IMR-90 (cell line): Measurements from ENCODE around the gene SPEM1. TPM values are rescaled to one million over a fixed set of nuclear protein-coding genes. Genes with fewer than 3 reads are reported as not detected.

ENCODE experiments used
- ATAC-seq: fragments of 200-7000 bp; cut with Tn5 transposase; 2 replicates; pipeline ENCODE4 v1.9.1; 2020; ENCODE audit warnings: low read depth, mild to moderate bottlenecking, moderate library complexity
- BruUV-seq: library from RNA; stranded (reverse); fragments of 400-500 nt; replicated peaks from 2 replicates; lab custom pipeline; 2021; lab: Mats Ljungman, UMichigan
- CTCF ChIA-PET: fragments of 300-600 bp; formaldehyde crosslinking; extraction: SDS; loops from one replicate; lab custom pipeline; 2021; ENCODE audit warnings: antibody characterized with exemption; lab: Yijun Ruan, JAX
- POLR2A ChIA-PET: fragments of 300-600 bp; sonication (Branson Sonifier 250); formaldehyde crosslinking; loops from one replicate; lab custom pipeline; 2022; ENCODE audit warnings: antibody characterized with exemption; ENCODE audit not compliant: unreplicated experiment; lab: Charles Lee
- DNase-seq: peaks from one replicate; pipeline ENCODE4 v3.0.0; 2013
- H2AFZ ChIP-seq: replicated peaks from 2 replicates; pipeline ENCODE3; 2013; ENCODE audit warnings: low read length, mild to moderate bottlenecking; ENCODE audit not compliant: poor library complexity
- H2AK5ac ChIP-seq: 2 replicates; pipeline ENCODE4 v1.6.1; 2013; ENCODE audit warnings: low read depth, low read length, inconsistent platforms
- H2AK9ac ChIP-seq: replicated peaks from 2 replicates; pipeline ENCODE3; 2013; ENCODE audit warnings: mild to moderate bottlenecking, low read depth, low read length, moderate library complexity; ENCODE audit not compliant: poor library complexity
- H2BK120ac ChIP-seq: 2 replicates; pipeline ENCODE4 v1.6.1; 2013; ENCODE audit warnings: low read depth, low read length, inconsistent platforms
- H2BK15ac ChIP-seq: 3 replicates; pipeline ENCODE4 v1.6.1; 2013; ENCODE audit warnings: low read depth, low read length, inconsistent platforms
- H2BK20ac ChIP-seq: 2 replicates; pipeline ENCODE4 v1.6.1; 2013; ENCODE audit warnings: low read depth, mild to moderate bottlenecking, inconsistent platforms, low read length, moderate library complexity
- H2BK5ac ChIP-seq: 2 replicates; pipeline ENCODE4 v1.6.1; 2013; ENCODE audit warnings: mild to moderate bottlenecking, low read depth, low read length, inconsistent platforms; ENCODE audit not compliant: poor library complexity, severe bottlenecking
- H3K14ac ChIP-seq: replicated peaks from 2 replicates; pipeline ENCODE4 v1.6.1; 2013; ENCODE audit warnings: low read depth, low read length, inconsistent platforms
- H3K18ac ChIP-seq: 2 replicates; pipeline ENCODE4 v1.6.1; 2013; ENCODE audit warnings: low read depth, low read length, control low read depth
- H3K23ac ChIP-seq: 2 replicates; pipeline ENCODE4 v1.6.1; 2013; ENCODE audit warnings: low read depth, low read length, inconsistent platforms
- H3K27ac ChIP-seq: 2 replicates; pipeline ENCODE4 v1.5.1; 2013; ENCODE audit warnings: mild to moderate bottlenecking, control low read depth, low read length; ENCODE audit not compliant: insufficient read depth
- H3K27me3 ChIP-seq: 2 replicates; pipeline ENCODE4 v1.6.1; 2013; ENCODE audit warnings: low read length; ENCODE audit not compliant: control insufficient read depth, insufficient read depth
- H3K36me3 ChIP-seq: 2 replicates; pipeline ENCODE4 v1.6.1; 2013; ENCODE audit warnings: low read length, mixed read lengths; ENCODE audit not compliant: control insufficient read depth, insufficient read depth
- H3K4ac ChIP-seq: 2 replicates; pipeline ENCODE4 v1.6.1; 2013; ENCODE audit warnings: low read depth, low read length, inconsistent platforms
- H3K4me1 ChIP-seq: 2 replicates; pipeline ENCODE4 v1.6.1; 2013; ENCODE audit warnings: low read length, mixed read lengths; ENCODE audit not compliant: control insufficient read depth, insufficient read depth
- H3K4me2 ChIP-seq: 2 replicates; pipeline ENCODE4 v1.6.1; 2013; ENCODE audit warnings: low read depth, mild to moderate bottlenecking, control low read depth, low read length, moderate library complexity
- H3K4me3 ChIP-seq: 2 replicates; pipeline ENCODE4 v1.5.1; 2013; ENCODE audit warnings: low read depth, mild to moderate bottlenecking, control low read depth, low read length, moderate library complexity; ENCODE audit not compliant: insufficient read depth
- H3K56ac ChIP-seq: 2 replicates; pipeline ENCODE4 v1.6.1; 2013; ENCODE audit warnings: low read length, inconsistent platforms; ENCODE audit not compliant: insufficient read depth; ENCODE audit errors: extremely low read depth
- H3K79me1 ChIP-seq, 2 experiments: 2 replicates each; pipeline ENCODE4 v1.6.1; 2013; ENCODE audit warnings: low read length in 2 of 2, inconsistent platforms in 1 of 2, low read depth in 1 of 2
- H3K9ac ChIP-seq: 2 replicates; pipeline ENCODE4 v1.6.1; 2013; ENCODE audit warnings: low read depth, low read length, control low read depth
- H3K9me1 ChIP-seq: 2 replicates; pipeline ENCODE4 v1.6.1; 2013; ENCODE audit warnings: low read length, inconsistent platforms; ENCODE audit not compliant: insufficient read depth
- H3K9me3 ChIP-seq: 2 replicates; pipeline ENCODE4 v1.6.1; 2013; ENCODE audit warnings: low read length; ENCODE audit not compliant: control insufficient read depth, insufficient read depth
- H4K20me1 ChIP-seq: 2 replicates; pipeline ENCODE4 v1.6.1; 2013; ENCODE audit warnings: low read length, inconsistent platforms; ENCODE audit not compliant: insufficient read depth
- H4K5ac ChIP-seq: 2 replicates; pipeline ENCODE4 v1.6.1; 2013; ENCODE audit warnings: mild to moderate bottlenecking, low read depth, low read length, control low read depth
- H4K8ac ChIP-seq, 2 experiments: 2 replicates each; pipeline ENCODE4 v1.6.1; 2013; ENCODE audit warnings: low read depth in 2 of 2, low read length in 2 of 2, control low read depth in 1 of 2, inconsistent platforms in 1 of 2
- H4K91ac ChIP-seq: 2 replicates; pipeline ENCODE4 v1.6.1; 2013; ENCODE audit warnings: low read depth, low read length, inconsistent platforms; ENCODE audit not compliant: insufficient read depth
- CEBPB ChIP-seq: IDR thresholded peaks from 2 replicates; pipeline ENCODE4 v1.6.1; 2012; ENCODE audit warnings: low read depth, low read length, improper control_type of control experiment
- CHD1 ChIP-seq: IDR thresholded peaks from 2 replicates; pipeline ENCODE4 v1.6.1; 2012; ENCODE audit warnings: low read depth, low read length, improper control_type of control experiment
- CTCF ChIP-seq: conservative IDR thresholded peaks from 2 replicates; pipeline ENCODE4 v1.5.1; 2012; ENCODE audit warnings: mild to moderate bottlenecking, low read depth, low read length, improper control_type of control experiment
- ELK1 ChIP-seq: fragments of 150-350 bp; IDR thresholded peaks from 2 replicates; pipeline ENCODE4 v1.6.1; 2016; ENCODE audit warnings: low read depth, mild to moderate bottlenecking, low read length, moderate library complexity, borderline replicate concordance
- FOS ChIP-seq: fragments of 150-350 bp; IDR thresholded peaks from 2 replicates; pipeline ENCODE4 v1.6.1; 2016; ENCODE audit warnings: low read depth, low read length
- MAFK ChIP-seq: IDR thresholded peaks from 2 replicates; pipeline ENCODE4 v1.6.1; 2012; ENCODE audit warnings: low read depth, low read length, improper control_type of control experiment
- MAZ ChIP-seq: IDR thresholded peaks from 2 replicates; pipeline ENCODE4 v1.6.1; 2012; ENCODE audit warnings: low read depth, mild to moderate bottlenecking, low read length, improper control_type of control experiment, moderate library complexity, borderline replicate concordance
- NFE2L2 ChIP-seq: fragments of 150-350 bp; IDR thresholded peaks from 2 replicates; pipeline ENCODE4 v1.6.1; 2016; ENCODE audit warnings: low read depth, mild to moderate bottlenecking, low read length
- POLR2A ChIP-seq: IDR thresholded peaks from 2 replicates; pipeline ENCODE4 v1.6.1; 2012; ENCODE audit warnings: mild to moderate bottlenecking, low read depth, low read length
- RAD21 ChIP-seq: IDR thresholded peaks from 2 replicates; pipeline ENCODE4 v1.6.1; 2012; ENCODE audit warnings: low read length, improper control_type of control experiment
- RCOR1 ChIP-seq: IDR thresholded peaks from 2 replicates; pipeline ENCODE4 v1.6.1; 2012; ENCODE audit warnings: mild to moderate bottlenecking, low read length, improper control_type of control experiment; ENCODE audit not compliant: insufficient replicate concordance
- RFX5 ChIP-seq: IDR thresholded peaks from 2 replicates; pipeline ENCODE4 v1.8.0; 2012; ENCODE audit warnings: low read depth, mild to moderate bottlenecking, low read length, moderate library complexity
- SMC3 ChIP-seq: fragments of 150-350 bp; IDR thresholded peaks from 2 replicates; pipeline ENCODE4 v1.6.1; 2016; ENCODE audit warnings: low read depth, mild to moderate bottlenecking, antibody characterized with exemption, low read length, moderate library complexity
- USF2 ChIP-seq: fragments of 150-350 bp; IDR thresholded peaks from 2 replicates; pipeline ENCODE4 v1.6.1; 2017; ENCODE audit warnings: mild to moderate bottlenecking, antibody characterized with exemption, low read length, low read depth
- WGBS, 2 experiments: methylation state at CpG; one replicate each; pipeline versions ENCODE4 v1.1.5 to v1.1.7; 2013; ENCODE audit warnings: missing lambda C conversion rate in 2 of 2; ENCODE audit not compliant: insufficient read length in 1 of 2; ENCODE audit errors: extremely low coverage in 2 of 2; 5-methylcytosine and 5-hydroxymethylcytosine counted together
- dilution Hi-C: fragments of 300-500 bp; cut with HindIII; formaldehyde crosslinking; loops from one replicate; pipeline ENCODE4 v1.14.3; 2018; ENCODE audit warnings: low sequenced_read_pairs; ENCODE audit not compliant: unreplicated experiment
- in situ Hi-C: fragments of 300-500 bp; cut with MboI; formaldehyde crosslinking; loops from 3 replicates; pipeline ENCODE4 v1.14.3; 2019; ENCODE audit warnings: low sequenced_read_pairs, inconsistent platforms, mixed read lengths
- intact Hi-C: fragments of 100-400 bp; cut with micrococcal nuclease; formaldehyde crosslinking; loops from 2 replicates; pipeline ENCODE4 v1.10.0; 2022
- polyA plus RNA-seq, 3 experiments: library from polyadenylated mRNA; depleted of rRNA; stranded (reverse); fragments of >200 nt; gene quantifications; 2 replicates each; pipeline ENCODE4 v1.2.3, GENCODE V29; 2012; ENCODE audit warnings: low replicate concordance in 1 of 3
- total RNA-seq: library from RNA; depleted of rRNA; stranded (reverse); fragments of >200 nt; gene quantifications from 2 replicates; pipeline ENCODE4 v1.2.3, GENCODE V29; 2012

The SPEM1 gene
- total and polyA plus RNA-seq, 2 of the 4 experiments (the other 2 are of a cell fraction), result not detected

- H3K18ac ChIP-seq, result no peak overlapping the region
- in situ Hi-C loops, result no loop called here
- no peak overlapping the region for H4K8ac ChIP-seq
- H3K9ac ChIP-seq, result no peak overlapping the region
- H3K14ac ChIP-seq, result no peak overlapping the region
- 93% methylated on average over 3 of the region's 6 CpGs; no CpG with 5 or more reads in 1 of the 2 experiments for WGBS, 2 experiments
- no peak overlapping the region for H3K56ac ChIP-seq
- H2BK15ac ChIP-seq, result no peak overlapping the region
- H2AK9ac ChIP-seq, result no peak overlapping the region
- H3K4me2 ChIP-seq, result no peak overlapping the region
- H3K4me1 ChIP-seq, result peaks cover 4% of the 10 kb centered on the region; the same call in 1 of the 2 replicates
- DNase-seq (no peak), ATAC-seq (no peak)
- ChIA-PET POLR2A (no interaction called here), CTCF (no interaction called here)
- H3K36me3 ChIP-seq, result peaks cover 27% of the 10 kb centered on the region
- H3K9me1 ChIP-seq, result peaks cover 2% of the 10 kb centered on the region; the same call in 1 of the 2 replicates
- no peak overlapping the region for H3K27ac ChIP-seq
- H4K91ac ChIP-seq, result no peak overlapping the region
- no peak overlapping the region for H3K23ac ChIP-seq
- intact Hi-C loops, result no loop called here
- no peak overlapping the region for H2BK5ac ChIP-seq
- H2AK5ac ChIP-seq, result no peak overlapping the region
- no peak for TF ChIP-seq CHD1
- TF ChIP-seq MAZ, result no peak
- TF ChIP-seq CTCF, result no peak
- TF ChIP-seq SMC3, result no peak
- no peak for TF ChIP-seq NFE2L2
- no peak for TF ChIP-seq RCOR1
- TF ChIP-seq ELK1, result no peak
- TF ChIP-seq CEBPB, result no peak
- no peak for TF ChIP-seq RAD21
- no peak for TF ChIP-seq POLR2A
- TF ChIP-seq MAFK, result no peak
- TF ChIP-seq USF2, result no peak
- no peak for TF ChIP-seq FOS
- no peak for TF ChIP-seq RFX5
- dilution Hi-C loops, result no loop called here
- H4K5ac ChIP-seq, result no peak overlapping the region
- H3K79me1 ChIP-seq, result no peaks in the 10 kb centered on the region; a peak in 1 of 4 replicates
- H2BK20ac ChIP-seq, result no peak overlapping the region
- peaks cover 7% of the 10 kb centered on the region; the same call in 1 of the 2 replicates for H4K20me1 ChIP-seq
- H2BK120ac ChIP-seq, result no peak overlapping the region
- H3K4ac ChIP-seq, result no peak overlapping the region
- H3K27me3 ChIP-seq, result no peaks in the 10 kb centered on the region
- no peaks in the 10 kb centered on the region for H3K9me3 ChIP-seq
- no TSS peak for BruUV-seq
- no peak overlapping the region for H2AFZ ChIP-seq
- no peak overlapping the region for H3K4me3 ChIP-seq
Measured at GRCh38 chr17:7416323-7416722, 3.8 kb upstream of the SPEM1 start.
